GM21529 (cell line): ENCODE measurements around the gene PRICKLE1.

Source experiments
- ATAC-seq: cut with Tn5 transposase; IDR thresholded peaks from one replicate; pipeline ENCODE4 v1.9.1; 2021; ENCODE audit not compliant: unreplicated experiment

PRICKLE1 gene

DNA sequence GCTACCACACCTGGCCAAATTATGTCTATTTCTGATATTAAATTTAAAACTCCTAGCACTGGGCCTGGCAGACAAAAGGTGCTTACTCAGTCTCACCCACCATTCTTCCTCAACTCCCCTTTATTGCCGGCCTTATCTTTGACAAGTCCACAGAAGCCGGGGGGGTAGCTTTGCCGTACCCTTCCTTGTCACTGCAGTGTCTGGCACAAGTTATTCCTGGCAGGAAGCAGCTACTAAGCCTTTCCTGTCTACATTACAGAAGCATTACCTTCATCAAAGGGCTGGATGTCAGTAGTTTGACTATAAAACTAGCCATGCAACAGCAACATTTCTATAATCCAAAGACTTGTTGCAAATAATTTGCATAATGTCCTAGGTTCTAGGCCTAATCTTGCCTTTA is 127.1 kb downstream of the PRICKLE1 start:
- no peak for ATAC-seq

GRCh38 chr12:42459336-42459847 is 130.2 kb downstream of the PRICKLE1 start:
- ATAC-seq = no peak

- ATAC-seq = no peak
Measured at GRCh38 chr12:42458575-42458974, 131.0 kb downstream of the PRICKLE1 start.

GRCh38 chr12:42450248-42450647 is 139.3 kb downstream of the PRICKLE1 start:
- ATAC-seq = no peak

DNA sequence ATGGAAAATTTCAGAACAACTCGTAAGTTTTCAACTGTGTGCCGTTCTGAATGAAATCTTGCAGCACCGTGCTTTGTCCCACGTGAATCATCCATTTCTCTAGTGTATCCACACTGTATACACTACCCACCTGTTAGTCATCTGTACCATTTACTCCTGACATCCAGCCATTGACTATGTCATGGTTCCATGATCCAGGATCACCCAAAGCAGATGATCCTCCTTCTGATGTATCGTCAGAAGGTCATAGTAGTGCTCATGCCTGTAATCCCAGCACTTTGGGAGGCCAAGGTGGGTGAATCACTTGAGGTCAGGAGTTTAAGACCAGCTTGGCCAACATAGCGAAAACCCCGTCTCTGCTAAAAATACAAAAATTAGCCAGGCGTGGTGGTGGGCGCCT is 140.7 kb downstream of the PRICKLE1 start:
- no peak for ATAC-seq

DNA sequence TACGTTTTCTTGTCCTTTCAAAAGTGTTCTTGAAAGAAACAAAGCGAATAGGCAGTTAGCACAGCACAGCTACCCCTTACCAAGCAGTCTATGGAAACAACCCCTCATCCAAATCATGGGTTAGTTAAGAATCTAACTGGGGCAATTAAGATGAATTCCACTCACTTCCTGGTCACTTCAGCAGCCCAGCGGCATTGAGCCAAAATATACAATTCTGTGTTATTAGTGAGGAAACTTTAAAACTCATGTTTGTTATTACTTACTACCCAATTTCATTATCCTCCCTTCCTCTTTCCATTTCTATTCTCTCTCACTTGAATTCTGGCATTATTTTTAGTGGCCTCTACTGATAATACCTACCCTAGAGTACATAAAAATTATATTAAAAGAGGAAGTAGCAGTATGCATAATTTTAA is 142.2 kb downstream of the PRICKLE1 start:
- ATAC-seq = no peak

- ATAC-seq = no peak
Measured at GRCh38 chr12:42446761-42447160, 142.8 kb downstream of the PRICKLE1 start.

- ATAC-seq = no peak
Measured at GRCh38 chr12:42445891-42446290, 143.7 kb downstream of the PRICKLE1 start.

- ATAC-seq = no peak
Measured at GRCh38 chr12:42444192-42444943, 145.2 kb downstream of the PRICKLE1 start.

DNA sequence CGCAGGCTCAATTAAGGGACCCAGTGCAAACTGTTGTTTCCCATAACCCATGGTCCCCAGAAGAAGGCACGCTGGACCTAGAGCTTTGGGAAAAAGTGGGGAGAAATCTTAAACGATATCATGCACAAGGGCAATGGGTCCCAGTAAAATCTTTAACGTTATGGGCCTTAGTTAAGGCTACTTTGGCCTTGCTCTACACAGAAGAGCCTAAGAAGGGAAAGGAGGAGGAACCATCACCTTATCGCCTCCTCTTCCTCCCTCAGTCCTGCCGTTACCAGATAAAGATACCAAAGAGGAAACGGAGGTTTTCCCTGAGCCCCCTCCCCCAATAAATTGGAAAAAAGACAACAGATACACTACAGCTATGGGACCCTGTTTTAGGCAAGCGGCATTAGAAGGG is 146.7 kb downstream of the PRICKLE1 start:
- no peak for ATAC-seq

DNA sequence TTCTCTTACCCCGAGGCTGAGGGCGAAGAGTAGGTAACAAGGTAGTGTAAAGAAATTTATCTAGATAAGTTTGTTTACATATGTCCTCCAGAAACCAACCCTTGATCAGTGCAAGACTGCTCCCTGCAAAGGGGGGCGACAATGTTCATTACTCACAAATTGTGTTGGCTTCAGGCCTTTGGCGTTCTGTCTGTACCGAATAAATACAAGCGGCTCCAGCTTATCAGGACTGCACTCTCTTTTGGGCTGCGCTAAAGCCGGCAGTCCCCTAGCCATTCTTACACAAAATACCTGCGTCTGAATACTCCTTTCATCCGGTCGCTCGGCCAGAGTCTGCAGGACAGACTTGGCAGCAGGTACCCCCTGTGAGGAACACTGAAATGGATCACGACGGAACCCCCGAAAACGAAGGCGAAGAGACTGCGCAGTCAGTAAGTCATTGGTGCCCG is 147.2 kb downstream of the PRICKLE1 start:
- ATAC-seq = no peak

DNA sequence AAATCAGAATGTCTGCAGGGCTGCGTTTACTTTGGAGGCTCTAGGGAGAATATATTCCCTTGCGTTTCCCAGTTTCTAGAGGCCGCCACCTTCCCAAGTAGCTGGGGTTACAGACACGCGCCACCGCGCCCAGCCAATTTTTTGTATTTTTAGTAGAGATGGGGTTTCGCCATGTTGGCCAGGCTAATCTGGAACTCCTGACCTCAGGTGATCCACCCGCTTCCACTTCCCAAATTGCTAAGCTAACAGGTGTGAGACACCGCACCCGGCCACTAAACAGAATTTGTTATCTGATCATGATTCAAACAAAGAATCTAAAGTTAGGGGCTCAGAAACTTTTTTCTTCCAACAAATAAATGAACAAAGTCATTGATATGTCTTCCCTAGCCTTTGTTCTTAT is 148.9 kb downstream of the PRICKLE1 start:
- ATAC-seq = no peak

DNA sequence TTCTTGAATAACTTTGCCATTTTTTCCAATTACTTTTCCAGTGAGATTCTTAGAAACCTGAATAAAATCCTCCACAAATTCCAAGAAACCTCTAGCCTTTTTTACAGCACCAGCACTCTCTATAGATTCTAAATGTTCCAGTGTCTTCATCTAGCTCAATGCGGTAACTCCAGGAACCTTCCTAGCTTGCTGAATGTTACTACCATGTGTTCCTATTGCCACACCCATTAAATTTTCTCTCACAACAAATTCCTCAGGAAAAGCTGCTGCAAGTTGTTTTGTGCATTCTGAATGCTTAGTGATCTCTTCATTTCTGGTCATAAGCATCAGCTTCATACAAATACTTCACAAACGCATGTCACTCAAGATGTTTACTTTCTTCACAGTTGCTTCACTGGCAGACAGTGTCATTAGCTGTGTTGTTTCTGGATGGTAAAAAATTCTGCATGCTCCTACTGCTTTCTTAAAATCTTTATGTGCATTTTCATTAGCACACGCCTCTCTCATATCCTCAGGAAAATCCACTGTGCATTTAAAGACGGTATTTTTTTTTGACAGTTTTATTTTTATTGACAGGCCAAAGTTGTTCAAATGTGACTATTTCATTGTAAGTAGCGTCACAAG is 156.9 kb downstream of the PRICKLE1 start:
- ATAC-seq = no peak

GRCh38 chr12:42428850-42429249 is 160.7 kb downstream of the PRICKLE1 start:
- ATAC-seq = no peak

DNA sequence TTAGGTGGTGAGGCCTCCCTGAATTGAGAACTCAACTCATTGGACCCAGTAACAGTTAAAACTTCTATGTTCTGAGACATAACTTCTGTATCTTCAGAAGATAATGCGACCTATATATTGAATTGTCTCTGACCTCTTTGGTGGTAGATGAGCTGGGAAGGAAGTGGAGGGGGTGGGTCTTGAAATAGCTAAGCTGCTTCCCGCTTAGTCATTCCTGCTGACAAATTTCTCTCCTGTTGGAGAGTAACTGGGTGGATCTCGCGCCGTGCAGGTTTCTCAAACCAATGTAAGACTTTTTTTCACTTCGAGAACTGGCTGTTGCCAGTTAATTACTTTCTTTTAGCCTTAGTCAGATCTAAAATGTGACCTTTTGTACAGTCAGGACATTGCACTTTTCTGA is 162.8 kb downstream of the PRICKLE1 start:
- no peak for ATAC-seq

- peak; percentile 54 for ATAC-seq
Measured at GRCh38 chr12:42422785-42423184, 166.8 kb downstream of the PRICKLE1 start.

DNA sequence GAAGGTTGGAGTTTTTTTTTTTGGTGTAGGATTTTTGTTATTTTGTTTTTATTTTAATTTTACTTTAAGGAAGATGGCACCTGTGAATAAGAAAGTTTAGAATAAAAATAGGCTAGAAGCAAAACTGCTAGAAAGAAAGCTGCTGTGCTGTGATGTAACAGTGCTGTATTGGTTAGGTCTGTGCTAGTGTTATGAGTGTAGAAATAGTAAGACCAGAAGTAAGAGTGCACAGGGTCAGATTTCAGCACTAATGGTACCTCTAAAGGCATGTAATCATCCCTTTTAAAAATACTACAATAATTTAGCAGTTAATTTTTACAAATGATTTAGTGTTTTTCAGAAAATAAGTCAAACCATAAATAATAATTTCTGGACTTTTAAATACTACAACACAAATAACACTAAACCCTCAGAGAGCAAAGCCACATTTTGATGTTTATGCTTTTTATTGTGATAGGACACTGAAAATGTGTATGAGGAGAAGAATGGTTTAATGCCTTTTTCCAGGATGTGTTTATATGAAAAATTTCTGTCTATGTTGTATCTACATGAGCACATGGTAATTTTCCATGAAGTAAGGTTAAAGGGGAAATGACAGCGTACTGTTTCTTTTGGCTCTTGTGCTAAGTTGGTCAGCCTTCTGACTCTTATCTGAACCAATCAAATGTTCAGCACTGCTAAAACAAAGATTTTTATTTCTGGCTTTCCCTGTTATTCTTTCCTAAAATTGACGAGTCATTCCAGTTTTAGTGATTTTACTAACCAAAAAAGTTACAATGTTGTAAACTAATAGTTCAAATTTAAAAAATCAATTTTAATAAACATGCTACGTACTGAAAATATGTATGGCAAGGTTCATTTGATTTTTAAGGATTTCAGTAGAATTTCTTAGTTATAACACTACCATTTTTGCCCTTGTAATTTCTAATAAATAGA is 167.4 kb downstream of the PRICKLE1 start:
- ATAC-seq = peak; percentile 92

GRCh38 chr12:42420395-42420794 is 169.2 kb downstream of the PRICKLE1 start:
- no peak for ATAC-seq

DNA sequence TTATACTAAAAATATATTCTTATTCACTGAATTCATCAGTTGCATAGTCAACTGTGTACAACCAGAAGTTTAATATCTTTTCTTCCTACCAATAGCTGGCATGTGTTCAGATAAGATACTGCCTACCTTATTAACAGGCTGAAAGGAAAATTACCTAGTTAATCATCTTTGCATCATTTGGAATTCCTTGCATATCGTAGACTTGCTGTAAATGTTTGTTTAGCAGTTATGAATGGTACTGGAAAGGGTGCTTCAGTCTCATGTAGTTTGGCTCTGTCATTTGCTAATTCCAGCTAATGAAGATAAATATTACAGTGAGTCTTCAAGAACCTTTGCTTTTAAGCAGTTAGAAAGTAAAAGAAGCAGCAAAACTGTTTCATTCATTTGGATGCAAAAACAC is 179.2 kb downstream of the PRICKLE1 start:
- ATAC-seq = no peak

DNA sequence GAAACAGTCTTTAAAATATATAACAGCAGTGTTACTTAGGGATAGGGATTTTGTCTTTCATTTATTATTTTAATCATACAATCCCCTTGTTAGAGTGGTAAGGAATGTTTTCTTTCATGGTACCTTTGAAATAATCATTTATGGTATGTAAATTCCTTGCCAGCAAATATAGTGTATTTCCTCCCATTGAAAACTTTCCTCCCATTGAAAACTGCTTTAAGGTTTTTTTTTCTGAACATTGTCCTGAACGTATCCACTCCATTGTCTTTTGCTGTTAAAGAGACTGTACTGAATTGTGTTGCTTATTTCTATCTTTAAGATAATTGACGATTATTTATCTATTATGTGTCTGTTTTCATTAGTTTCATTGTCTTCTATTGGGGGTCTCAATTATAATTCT is 180.1 kb downstream of the PRICKLE1 start:
- ATAC-seq = no peak

DNA sequence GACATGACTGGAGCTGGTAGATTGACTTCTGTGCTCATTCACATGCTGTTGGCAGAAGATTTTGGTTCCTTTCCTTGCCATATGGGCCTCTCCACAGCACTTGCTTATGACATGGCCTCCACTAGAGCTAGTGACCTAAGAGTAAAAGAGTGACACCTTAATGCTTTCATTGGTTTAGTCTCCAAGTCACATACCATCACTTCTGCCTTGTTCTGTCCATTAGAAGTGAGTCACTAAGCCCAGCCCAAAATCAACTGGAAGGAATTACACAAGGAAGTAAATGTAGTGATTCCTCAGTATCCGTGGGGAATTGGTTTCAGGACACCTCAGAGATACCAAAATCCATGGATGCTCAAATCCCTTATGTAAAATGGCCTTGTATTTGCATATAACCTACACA is 182.2 kb downstream of the PRICKLE1 start:
- no peak for ATAC-seq
